ENCODE results near the gene PCNX4.

- TF ChIP-seq ZNF114 (CRISPR knock-in tag; IDR thresholded peaks at IDR 0.05) (no peak), CREB1 (CRISPR knock-in tag; IDR thresholded peaks at IDR 0.05; ENCODE audit: low read depth) (no peak), POLR2AphosphoS5 (IDR thresholded peaks at IDR 0.05; ENCODE audit: low read depth) (no peak), REST (IDR thresholded peaks at IDR 0.05; ENCODE audit: unreplicated experiment) (no peak), EZH2 (IDR thresholded peaks at IDR 0.05; ENCODE audit: low read depth, unreplicated experiment) (no peak), ZNF331 (CRISPR knock-in tag; IDR thresholded peaks at IDR 0.05; ENCODE audit: low read depth) (no peak), NANOG (IDR thresholded peaks at IDR 0.05; ENCODE audit: borderline replicate concordance) (no peak), EZH2phosphoT487 (IDR thresholded peaks at IDR 0.05; ENCODE audit: unreplicated experiment) (no peak), JUNB (IDR thresholded peaks at IDR 0.05; ENCODE audit: unreplicated experiment) (no peak), STAT1 (IDR thresholded peaks at IDR 0.05; ENCODE audit: unreplicated experiment) (no peak)
- TF ChIP-seq, protein P1, sequence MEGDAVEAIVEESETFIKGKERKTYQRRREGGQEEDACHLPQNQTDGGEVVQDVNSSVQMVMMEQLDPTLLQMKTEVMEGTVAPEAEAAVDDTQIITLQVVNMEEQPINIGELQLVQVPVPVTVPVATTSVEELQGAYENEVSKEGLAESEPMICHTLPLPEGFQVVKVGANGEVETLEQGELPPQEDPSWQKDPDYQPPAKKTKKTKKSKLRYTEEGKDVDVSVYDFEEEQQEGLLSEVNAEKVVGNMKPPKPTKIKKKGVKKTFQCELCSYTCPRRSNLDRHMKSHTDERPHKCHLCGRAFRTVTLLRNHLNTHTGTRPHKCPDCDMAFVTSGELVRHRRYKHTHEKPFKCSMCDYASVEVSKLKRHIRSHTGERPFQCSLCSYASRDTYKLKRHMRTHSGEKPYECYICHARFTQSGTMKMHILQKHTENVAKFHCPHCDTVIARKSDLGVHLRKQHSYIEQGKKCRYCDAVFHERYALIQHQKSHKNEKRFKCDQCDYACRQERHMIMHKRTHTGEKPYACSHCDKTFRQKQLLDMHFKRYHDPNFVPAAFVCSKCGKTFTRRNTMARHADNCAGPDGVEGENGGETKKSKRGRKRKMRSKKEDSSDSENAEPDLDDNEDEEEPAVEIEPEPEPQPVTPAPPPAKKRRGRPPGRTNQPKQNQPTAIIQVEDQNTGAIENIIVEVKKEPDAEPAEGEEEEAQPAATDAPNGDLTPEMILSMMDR (conservative IDR thresholded peaks at IDR 0.05; ENCODE audit: low read depth in 2 of 2) = no peak
- TF ChIP-seq, protein P2, sequence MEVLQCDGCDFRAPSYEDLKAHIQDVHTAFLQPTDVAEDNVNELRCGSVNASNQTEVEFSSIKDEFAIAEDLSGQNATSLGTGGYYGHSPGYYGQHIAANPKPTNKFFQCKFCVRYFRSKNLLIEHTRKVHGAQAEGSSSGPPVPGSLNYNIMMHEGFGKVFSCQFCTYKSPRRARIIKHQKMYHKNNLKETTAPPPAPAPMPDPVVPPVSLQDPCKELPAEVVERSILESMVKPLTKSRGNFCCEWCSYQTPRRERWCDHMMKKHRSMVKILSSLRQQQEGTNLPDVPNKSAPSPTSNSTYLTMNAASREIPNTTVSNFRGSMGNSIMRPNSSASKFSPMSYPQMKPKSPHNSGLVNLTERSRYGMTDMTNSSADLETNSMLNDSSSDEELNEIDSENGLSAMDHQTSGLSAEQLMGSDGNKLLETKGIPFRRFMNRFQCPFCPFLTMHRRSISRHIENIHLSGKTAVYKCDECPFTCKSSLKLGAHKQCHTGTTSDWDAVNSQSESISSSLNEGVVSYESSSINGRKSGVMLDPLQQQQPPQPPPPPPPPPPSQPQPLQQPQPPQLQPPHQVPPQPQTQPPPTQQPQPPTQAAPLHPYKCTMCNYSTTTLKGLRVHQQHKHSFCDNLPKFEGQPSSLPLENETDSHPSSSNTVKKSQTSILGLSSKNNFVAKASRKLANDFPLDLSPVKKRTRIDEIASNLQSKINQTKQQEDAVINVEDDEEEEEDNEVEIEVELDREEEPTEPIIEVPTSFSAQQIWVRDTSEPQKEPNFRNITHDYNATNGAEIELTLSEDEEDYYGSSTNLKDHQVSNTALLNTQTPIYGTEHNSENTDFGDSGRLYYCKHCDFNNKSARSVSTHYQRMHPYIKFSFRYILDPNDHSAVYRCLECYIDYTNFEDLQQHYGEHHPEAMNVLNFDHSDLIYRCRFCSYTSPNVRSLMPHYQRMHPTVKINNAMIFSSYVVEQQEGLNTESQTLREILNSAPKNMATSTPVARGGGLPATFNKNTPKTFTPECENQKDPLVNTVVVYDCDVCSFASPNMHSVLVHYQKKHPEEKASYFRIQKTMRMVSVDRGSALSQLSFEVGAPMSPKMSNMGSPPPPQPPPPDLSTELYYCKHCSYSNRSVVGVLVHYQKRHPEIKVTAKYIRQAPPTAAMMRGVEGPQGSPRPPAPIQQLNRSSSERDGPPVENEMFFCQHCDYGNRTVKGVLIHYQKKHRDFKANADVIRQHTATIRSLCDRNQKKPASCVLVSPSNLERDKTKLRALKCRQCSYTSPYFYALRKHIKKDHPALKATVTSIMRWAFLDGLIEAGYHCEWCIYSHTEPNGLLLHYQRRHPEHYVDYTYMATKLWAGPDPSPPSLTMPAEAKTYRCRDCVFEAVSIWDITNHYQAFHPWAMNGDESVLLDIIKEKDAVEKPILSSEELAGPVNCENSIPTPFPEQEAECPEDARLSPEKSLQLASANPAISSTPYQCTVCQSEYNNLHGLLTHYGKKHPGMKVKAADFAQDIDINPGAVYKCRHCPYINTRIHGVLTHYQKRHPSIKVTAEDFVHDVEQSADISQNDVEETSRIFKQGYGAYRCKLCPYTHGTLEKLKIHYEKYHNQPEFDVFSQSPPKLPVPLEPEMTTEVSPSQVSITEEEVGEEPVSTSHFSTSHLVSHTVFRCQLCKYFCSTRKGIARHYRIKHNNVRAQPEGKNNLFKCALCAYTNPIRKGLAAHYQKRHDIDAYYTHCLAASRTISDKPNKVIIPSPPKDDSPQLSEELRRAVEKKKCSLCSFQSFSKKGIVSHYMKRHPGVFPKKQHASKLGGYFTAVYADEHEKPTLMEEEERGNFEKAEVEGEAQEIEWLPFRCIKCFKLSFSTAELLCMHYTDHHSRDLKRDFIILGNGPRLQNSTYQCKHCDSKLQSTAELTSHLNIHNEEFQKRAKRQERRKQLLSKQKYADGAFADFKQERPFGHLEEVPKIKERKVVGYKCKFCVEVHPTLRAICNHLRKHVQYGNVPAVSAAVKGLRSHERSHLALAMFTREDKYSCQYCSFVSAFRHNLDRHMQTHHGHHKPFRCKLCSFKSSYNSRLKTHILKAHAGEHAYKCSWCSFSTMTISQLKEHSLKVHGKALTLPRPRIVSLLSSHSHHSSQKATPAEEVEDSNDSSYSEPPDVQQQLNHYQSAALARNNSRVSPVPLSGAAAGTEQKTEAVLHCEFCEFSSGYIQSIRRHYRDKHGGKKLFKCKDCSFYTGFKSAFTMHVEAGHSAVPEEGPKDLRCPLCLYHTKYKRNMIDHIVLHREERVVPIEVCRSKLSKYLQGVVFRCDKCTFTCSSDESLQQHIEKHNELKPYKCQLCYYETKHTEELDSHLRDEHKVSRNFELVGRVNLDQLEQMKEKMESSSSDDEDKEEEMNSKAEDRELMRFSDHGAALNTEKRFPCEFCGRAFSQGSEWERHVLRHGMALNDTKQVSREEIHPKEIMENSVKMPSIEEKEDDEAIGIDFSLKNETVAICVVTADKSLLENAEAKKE (CRISPR knock-in tag; IDR thresholded peaks at IDR 0.05) = no peak
- TF ChIP-seq, protein P3, sequence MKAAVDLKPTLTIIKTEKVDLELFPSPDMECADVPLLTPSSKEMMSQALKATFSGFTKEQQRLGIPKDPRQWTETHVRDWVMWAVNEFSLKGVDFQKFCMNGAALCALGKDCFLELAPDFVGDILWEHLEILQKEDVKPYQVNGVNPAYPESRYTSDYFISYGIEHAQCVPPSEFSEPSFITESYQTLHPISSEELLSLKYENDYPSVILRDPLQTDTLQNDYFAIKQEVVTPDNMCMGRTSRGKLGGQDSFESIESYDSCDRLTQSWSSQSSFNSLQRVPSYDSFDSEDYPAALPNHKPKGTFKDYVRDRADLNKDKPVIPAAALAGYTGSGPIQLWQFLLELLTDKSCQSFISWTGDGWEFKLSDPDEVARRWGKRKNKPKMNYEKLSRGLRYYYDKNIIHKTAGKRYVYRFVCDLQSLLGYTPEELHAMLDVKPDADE (IDR thresholded peaks at IDR 0.05) = no peak
Measured at GRCh38 chr14:60087668-60088067, 4.1 kb upstream of the PCNX4 start.
